ENCODE measurements around the gene TLR6.

DNA sequence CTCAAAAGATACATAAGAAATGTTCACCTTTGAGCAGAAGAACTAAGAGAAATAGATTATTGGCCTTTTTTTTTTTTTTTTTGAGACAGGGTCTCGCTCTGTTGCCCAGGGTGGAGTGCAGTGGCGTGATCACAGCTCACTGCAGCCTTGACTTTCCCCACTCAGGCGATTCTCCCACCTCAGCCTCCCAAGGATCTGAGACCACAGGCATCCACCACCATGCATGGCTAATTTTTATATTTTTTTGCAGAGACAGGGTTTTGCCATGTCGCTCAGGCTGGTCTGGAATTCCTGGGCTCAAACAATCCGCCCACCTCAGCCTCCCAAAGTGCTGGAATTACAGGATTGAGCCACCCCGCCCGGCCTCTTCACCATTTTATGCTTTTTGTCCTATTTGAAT, 2.9 kb upstream of the TLR6 start:
- no peak for TF ChIP-seq CHD2 (IDR thresholded peaks at IDR 0.05; ENCODE audit: low read length, partially characterized antibody)
- TF ChIP-seq, protein P1, sequence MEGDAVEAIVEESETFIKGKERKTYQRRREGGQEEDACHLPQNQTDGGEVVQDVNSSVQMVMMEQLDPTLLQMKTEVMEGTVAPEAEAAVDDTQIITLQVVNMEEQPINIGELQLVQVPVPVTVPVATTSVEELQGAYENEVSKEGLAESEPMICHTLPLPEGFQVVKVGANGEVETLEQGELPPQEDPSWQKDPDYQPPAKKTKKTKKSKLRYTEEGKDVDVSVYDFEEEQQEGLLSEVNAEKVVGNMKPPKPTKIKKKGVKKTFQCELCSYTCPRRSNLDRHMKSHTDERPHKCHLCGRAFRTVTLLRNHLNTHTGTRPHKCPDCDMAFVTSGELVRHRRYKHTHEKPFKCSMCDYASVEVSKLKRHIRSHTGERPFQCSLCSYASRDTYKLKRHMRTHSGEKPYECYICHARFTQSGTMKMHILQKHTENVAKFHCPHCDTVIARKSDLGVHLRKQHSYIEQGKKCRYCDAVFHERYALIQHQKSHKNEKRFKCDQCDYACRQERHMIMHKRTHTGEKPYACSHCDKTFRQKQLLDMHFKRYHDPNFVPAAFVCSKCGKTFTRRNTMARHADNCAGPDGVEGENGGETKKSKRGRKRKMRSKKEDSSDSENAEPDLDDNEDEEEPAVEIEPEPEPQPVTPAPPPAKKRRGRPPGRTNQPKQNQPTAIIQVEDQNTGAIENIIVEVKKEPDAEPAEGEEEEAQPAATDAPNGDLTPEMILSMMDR (IDR thresholded peaks at IDR 0.05) = no peak
- TF ChIP-seq, protein P2, sequence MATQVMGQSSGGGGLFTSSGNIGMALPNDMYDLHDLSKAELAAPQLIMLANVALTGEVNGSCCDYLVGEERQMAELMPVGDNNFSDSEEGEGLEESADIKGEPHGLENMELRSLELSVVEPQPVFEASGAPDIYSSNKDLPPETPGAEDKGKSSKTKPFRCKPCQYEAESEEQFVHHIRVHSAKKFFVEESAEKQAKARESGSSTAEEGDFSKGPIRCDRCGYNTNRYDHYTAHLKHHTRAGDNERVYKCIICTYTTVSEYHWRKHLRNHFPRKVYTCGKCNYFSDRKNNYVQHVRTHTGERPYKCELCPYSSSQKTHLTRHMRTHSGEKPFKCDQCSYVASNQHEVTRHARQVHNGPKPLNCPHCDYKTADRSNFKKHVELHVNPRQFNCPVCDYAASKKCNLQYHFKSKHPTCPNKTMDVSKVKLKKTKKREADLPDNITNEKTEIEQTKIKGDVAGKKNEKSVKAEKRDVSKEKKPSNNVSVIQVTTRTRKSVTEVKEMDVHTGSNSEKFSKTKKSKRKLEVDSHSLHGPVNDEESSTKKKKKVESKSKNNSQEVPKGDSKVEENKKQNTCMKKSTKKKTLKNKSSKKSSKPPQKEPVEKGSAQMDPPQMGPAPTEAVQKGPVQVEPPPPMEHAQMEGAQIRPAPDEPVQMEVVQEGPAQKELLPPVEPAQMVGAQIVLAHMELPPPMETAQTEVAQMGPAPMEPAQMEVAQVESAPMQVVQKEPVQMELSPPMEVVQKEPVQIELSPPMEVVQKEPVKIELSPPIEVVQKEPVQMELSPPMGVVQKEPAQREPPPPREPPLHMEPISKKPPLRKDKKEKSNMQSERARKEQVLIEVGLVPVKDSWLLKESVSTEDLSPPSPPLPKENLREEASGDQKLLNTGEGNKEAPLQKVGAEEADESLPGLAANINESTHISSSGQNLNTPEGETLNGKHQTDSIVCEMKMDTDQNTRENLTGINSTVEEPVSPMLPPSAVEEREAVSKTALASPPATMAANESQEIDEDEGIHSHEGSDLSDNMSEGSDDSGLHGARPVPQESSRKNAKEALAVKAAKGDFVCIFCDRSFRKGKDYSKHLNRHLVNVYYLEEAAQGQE (IDR thresholded peaks at IDR 0.05; ENCODE audit: low read depth, low read length) = no peak
- no peak for TF ChIP-seq YY1 (IDR thresholded peaks at IDR 0.05; ENCODE audit: low read depth)

Measured in SK-N-SH (cell line).